GM18909 (cell line): Measurements from ENCODE around the gene ATG101.

Source experiments
- ATAC-seq: cut with Tn5 transposase; IDR thresholded peaks from one replicate; pipeline ENCODE4 v1.9.1; 2021; ENCODE audit warnings: mild to moderate bottlenecking; ENCODE audit not compliant: unreplicated experiment, poor library complexity

The ATG101 gene

DNA sequence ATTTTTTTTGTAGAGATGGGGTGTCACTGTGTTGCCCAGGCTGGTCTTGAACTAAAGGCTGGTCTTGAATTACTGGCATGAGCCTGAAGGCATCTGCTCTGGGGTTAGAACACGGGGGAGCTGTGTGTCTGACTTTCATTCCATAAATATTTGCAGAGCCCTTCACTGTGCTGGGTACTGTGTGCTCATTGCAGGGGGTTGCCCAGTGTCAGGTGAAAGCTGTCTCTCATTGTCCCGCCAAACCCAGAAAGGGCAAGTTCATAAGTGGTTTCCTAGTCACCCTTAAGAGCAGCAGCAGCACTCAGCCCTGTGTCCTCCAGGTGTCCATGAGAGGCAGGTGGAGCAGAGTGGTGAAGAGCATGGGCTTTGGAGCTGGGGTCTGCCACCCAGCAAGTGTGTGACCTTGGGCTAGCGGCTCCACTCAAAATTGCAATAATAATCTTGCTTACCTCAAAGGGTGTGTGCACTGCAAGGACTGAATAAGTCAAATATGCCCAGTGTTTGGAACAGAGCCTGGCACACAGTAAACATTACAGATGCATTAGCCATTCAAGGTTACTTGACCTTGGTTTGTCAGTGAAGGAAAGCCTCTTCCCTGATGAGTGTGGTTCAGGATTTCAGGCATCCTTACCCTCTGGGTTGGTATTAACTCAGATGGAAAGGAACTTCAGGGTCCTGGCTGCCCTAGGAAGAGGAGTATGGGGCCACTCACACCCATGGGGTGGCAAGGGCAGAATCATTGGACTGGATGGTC lies 5.4 kb downstream of the ATG101 start:
- ATAC-seq, result no peak

DNA sequence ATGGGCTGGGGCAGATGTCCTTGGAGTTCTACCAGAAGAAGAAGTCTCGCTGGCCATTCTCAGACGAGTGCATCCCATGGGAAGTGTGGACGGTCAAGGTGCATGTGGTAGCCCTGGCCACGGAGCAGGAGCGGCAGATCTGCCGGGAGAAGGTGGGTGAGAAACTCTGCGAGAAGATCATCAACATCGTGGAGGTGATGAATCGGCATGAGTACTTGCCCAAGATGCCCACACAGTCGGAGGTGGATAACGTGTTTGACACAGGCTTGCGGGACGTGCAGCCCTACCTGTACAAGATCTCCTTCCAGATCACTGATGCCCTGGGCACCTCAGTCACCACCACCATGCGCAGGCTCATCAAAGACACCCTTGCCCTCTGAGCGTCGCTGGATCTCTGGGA lies 7.0 kb downstream of the ATG101 start:
- ATAC-seq, result no peak

DNA sequence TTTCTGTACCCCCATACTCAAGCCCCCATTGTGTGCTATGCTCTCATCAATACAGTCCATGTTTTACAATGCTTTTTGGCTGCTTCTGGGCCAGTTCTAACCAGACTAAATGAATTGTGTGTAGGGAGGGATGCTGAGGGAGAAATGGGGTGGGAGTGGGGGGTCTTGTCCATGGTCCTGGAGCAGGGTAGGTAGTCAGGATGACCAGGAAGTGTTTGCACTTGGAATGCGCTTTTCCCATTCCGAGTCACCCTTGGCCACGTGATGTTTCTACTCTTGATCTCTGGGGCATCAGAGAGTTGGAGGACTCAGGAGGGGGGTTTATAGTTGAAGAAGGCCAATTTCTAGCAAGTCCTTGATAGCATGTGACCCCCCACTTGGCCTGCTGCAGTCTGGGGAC lies 8.5 kb downstream of the ATG101 start:
- ATAC-seq, result no peak

DNA sequence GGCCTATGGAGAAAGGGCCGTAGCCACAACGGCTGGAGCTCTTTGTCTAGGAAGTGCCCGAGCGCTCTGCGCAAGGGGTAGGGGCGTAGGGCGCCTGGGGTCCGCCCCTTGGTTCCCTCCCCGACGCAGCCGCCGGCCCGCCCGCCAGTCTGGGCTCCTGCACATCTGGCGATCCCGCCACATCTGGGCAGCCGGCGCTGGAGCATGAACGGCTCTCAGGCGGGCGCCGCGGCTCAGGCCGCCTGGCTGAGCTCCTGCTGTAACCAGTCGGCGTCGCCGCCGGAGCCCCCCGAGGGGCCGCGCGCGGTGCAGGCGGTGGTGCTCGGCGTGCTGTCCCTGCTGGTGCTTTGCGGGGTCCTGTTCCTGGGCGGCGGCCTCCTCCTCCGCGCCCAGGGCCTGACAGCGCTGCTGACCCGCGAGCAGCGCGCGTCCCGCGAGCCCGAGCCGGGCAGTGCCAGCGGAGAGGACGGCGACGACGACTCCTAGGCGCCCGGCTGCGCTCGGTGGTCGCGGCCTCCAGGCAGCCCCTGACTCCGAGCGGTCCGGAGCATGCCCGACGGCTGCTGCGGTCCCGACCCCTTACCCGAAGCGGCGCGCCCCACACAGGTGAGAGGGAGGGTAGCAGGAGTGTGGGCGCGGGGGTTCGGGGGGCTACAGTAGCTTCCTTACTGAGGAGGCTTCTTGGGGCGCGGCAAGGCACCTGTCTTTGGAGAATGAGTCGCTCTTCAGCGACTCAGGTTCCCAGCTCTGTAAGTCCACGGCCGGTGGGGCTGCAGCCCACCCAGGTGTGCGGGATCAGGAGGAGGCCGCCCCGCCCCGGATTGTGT lies 10.0 kb downstream of the ATG101 start, which contains the start of gene SMIM41:
SMIM41 (plus strand) TSS at position 129 of the 827 bp plus-strand sequence; CDS start at position 205, 76 bp downstream.
- ATAC-seq, result no peak

DNA sequence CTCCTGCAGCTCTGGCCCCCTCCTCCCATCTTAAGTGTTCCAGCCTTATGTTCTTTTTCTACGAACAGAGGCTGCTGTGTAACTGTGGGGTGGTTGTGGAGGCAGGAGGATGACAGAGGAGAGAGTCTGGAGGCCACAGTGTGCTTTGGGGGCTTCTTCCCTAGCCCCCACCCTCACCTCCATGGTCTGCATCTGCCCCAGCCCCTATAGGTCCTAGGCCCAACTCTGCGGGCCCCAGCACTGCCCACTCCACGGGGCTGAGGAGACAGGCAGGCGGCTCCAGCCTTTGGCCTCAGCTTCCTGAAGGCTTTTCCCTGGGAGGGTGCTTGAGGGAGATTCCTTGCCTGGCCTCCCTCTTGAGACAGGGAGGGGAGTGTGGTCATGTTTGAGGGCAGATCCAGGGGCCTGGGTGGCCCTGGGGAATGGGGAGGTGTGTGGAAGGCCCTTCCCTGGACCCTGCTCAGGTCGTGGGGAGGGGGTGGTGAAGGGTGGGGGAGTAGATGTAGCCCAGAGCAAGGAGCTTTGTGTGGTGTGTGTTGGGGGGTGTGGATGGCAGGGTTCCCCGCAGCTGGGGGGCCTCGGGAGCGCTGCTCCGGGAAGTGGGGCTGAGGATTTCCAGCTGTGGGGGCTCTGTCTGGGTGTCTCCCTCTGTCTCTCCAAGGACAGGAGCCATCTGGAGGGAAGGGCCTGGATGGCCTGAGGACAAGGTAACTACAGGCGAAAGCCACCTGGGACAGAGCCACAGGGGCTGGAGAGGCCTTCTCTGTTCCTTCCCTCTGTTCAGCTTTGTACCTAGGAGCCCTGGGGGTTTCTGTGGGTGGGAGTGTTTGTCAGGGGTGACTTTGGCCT lies 10.8 kb downstream of the ATG101 start:
- peak; percentile 3 for ATAC-seq

DNA sequence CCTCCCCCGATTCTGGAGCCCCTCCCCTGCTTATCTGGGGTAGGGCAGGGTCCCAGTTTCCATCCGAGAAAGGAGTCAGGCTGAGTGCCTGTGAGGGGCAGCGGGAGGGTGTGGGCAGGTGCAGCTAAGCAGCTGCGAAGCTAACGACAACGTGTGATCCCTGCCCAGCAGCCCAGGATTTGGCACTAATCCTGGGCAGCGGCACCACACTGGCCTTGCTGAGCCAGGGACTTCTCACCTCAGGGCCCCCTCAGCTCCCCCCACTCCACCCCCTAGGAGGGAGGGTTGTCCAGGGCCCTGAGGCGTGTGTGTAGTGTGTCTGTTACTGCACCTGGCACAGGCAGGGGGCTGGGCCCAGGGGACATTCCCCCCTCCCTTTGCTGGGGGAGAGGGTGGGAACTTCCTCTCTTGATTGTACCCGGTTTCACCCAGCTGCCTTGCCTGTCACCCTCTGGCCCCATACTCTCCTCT lies 11.5 kb downstream of the ATG101 start:
- ATAC-seq, result peak; percentile 67

DNA sequence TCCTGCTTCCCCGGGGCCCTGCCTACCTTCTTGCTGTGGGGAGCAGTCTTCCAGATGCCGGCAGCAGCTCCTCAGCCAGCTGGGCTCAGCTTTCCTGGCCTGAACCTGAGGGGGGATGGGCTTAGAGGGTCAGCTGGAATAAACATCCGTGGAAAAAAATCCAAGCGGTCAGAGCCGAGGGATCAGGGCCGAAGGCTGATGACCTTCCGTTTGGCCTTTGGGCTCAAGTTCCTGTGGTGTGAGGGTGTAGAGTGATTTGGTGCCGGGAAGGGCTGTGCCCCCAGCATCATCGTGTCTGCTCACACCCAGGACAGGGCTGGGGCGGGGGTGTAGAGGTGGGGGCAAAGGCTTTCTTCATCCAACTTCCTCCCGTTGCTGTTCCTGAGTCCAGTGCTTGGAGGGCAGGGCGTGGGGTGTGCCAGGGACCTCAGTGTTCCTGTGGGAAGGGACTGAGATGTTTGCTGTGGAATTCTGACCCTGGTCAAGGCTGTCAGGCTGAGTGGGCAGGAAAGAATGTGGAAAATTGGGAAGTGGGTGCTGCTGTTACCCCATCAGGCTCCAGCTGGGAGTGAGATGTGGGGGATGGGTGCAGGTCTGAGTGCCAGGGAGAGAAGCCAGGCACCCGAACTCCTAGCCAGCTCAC lies 12.4 kb downstream of the ATG101 start:
- ATAC-seq, result no peak

DNA sequence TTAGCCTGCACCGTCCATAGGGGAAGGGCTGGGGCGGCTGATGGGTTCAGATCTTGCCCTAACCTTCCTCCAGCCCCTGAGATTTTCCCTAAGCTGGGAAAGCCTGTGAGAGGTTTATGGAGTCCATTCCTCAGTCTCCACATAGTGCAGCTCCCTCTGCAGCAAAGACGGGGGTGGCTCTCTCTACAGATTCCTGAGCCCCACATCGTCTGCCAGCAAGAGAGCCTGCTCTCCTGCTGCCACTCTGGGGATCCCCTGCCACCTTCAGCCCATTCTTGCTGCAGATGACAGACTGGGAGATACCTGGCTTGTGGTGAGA lies 12.8 kb downstream of the ATG101 start:
- ATAC-seq, result no peak

DNA sequence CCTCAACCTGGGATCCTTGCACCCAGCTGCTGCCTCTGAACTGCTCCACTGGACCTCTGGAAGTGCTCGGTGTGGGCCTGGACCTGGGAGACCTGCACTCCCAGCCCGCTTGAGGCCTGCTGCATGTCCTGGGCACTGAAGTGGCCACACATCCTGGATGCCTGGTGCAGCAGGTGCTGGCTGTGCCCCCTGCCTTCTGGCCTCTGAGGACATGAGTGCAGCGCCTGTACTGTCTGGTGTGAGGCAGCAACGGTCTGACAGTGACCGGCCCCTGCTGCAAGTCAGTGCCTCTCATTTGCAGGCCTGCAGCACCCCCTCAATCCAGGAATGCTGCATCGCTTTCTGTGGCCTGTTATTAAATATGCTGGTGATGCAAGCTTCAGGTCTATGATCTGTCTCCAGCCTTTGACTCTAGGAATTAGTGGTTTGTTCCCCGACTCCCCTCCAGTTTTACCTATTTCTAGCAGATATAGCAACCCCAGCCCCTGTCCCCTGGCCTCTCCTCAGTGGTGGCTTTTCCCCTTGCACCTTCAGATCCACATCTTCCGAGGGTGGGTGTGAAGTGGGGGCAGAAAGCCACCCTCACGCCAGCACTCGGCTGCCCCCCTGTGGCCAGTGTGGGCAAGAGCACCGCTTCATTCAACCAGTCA lies 13.3 kb downstream of the ATG101 start:
- peak; percentile 39 for ATAC-seq

DNA sequence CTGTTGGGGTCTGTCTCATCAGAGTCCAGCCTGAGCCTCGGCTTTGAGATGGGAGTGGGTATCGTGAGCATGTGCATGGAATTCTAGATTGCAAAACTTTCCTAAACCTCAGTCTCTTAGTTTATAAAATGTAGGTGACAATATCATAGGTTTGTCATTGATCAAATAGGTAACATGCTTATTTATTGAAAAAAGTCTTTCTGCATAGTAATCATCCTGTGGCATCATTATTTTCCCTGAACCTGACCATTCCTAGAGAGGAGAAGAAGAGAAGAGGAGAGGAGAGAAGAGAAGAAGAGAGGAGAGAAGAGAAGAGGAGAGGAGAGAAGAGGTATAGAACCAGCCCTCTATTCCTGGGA lies 13.8 kb downstream of the ATG101 start:
- ATAC-seq, result no peak

DNA sequence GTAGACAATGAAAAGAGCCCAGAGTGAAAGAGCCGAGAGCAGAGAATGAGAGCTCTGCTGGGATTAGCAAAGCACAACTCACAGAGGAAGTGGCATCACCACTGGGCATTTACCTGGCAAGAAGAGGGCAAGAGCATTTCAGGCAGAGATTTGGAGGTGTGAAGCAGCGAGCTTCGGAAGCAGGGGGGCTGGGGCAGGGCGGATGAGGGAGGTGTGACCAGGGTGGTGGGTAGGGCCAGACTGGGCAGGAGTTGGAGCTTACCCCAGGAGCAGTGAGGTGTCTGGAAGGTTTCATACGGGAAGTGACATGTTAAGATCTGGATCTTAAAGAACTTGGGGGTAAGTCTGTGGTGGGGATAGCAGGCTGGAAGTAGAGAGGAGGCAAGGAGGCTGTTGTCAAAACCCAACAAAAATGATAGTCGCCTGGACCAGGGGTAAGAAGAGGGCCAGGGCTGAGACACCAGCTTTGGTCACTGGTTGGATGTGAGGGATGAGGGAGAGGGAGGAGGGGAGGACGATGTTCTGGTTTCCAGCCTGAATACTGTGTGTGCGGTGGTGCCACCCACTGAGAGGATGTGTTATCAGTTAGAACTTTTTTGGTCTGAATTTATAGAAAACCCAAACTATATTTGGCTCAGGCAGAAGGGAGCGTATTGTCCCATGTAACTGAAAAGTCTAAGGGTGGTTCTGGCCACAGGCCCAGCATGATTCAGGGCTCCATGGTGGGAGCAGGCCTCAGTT lies 14.9 kb downstream of the ATG101 start:
- no peak for ATAC-seq

DNA sequence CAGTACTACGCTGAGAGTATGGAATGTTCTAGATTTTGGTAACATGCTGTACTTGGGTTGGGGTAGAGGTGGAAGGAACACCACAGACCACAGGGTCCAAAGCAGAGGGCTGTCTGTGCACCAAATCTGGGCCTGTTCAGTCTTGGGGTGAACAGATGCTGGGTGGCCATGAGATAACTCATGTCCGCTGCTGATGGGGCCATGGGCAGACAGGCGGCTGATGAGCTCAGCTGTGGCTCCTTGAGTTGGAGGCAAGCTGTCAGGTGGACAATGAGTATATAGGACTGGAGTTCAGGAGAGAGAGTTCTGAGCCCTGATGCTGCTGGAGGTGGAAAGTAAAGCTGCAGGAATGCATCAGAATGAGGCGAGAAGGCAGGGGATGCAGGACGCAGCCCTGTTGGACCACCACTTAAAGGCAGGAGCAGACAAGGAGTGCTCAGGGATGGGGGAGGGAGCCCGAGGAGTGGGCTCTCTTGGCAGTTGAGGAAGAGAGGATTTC lies 16.0 kb downstream of the ATG101 start:
- no peak for ATAC-seq

DNA sequence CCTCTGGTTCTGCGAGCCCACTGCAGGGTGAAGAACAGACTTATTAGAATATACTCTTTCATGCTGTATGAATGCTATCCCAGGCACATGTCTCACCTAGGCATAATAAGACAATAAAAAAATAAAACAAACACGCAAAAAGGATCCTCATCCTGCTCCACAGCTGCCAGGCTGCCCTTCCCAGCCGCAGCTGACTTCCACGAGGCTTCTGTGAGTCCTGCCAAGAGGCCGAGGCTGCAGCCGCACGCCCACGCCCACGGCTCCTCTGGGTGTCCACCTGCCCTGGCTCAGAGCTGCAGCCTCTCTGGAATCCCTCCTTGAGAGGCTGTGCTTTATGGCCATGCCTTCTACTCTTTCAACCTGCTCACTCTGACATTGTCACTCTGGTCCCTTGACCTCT lies 16.6 kb downstream of the ATG101 start:
- no peak for ATAC-seq

DNA sequence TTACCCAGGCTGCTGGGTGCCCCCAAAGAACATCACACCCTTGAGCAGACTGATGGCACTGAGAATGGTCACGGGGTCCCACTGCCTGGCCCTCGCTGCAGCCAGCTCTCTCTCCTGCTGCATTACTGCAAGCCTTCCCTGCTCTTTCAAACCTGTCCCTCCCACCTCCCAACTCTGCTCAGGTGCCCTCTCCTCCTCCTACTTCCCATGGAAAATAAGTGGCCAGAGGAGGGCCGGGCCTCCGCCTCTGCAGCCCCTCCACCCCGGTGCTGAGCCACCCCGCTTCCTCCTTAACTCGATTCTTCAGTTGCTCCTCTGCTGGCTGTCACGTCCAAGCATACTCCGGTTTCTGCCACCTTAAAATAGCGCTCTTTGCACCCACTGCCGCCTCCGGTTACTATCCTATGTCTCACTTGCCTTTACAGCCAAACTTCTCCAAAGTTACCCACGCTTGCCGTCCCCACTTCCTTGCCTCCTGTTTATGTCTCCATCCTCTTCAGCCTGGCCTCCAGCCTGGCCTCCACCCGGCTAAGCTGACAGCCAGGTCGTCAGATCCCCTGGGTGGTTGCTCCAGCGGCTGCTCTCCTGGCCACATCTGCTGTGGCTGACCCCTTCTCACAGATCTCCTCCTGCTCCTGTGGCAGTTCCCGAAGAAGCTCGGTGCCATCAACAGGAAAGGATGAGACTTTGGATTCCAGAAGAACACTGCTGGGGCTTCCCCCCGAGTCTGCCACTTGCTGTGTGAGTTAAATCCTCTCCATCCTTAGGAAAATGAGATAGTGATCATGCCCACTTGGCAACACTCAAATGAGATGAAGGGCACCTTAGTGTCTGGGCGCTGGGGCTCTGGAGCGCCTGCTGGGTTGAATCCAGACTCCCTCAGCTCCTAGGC lies 17.4 kb downstream of the ATG101 start:
- no peak for ATAC-seq

DNA sequence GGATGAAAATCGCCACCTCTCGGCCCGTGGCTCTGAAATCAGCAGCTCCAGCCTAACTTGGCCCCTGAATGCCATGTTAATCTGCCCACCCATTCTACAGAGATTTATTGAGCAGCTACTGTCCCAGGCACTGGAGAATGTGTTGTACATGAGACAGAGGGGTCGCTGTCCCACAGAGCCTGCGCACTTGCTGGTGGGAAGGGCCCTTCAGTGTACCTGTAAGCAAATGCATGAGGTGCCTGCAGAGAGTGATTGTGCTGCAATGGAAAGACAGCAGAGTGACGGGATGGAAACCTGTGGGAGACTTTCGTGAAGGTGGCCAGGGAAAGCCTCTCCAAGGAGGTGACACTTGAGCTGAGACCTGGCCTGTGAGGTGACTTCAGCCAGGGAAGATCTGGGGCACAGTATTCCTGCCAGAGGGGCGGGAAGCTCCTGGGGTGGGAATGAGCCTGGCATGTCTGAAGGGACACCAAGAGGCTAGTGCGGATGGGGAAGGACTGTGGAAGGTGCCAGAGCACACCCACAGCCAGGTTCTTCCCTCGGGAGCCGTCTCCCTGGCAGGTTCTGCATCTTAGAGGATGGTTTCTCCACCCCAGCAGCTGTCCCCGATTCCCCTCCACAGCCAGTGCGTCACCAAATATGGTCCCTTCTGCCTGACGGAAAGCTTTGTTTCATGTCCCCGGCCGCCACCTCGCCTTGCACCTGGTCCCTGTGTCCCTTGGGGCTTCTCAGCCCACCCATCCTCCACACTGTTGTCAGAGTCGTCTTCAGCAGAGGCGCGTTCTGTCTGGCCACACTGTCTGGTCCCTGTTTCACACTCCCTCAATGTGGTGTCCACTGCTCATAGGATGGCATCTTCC lies 18.4 kb downstream of the ATG101 start:
- ATAC-seq, result no peak

DNA sequence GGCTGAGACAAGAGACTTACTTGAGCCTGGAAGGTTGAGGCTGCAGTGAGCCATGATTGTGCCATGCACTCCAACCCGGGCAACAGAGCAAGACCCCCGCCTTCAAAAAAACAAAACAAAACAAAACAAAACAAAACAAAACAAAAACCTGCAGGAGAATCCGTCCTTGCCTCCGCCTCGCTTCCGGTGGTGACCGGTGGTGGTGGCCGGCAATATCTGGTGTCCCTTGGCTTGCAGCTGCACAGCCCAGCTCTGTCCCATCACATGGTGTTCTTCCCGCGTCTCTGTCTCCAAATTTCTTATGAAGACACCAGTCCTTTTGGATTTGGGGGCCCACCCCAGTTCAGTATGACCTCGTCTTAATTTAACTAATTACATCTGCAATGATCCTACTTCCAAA lies 19.7 kb downstream of the ATG101 start:
- no peak for ATAC-seq

DNA sequence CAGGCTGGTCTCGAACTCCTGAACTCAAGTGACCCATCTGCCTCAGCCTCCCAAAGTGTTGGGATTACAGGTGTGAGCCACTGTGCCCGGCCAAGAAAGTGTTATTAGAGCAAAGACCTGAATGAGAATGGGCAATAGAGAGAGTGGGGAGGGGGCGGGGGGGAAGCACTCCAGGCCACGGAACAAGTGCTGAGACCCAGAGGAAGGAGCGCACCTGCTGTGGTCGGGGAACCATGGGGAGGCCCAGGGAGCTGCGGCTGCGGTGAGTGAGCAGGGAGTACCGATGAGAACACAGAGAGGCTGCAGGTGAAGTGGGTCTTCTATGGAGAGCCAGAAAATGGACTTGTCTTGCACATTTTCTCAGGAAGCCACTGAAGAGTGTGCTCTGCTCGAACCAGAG lies 20.5 kb downstream of the ATG101 start:
- ATAC-seq, result no peak
